ENCODE measurements around the gene PEAR1. TPM values are rescaled to one million over a fixed set of nuclear protein-coding genes. Genes with fewer than 3 reads are reported as not detected.

Gene PEAR1
- total and polyA plus RNA-seq, 2 donors (not counting 1 experiment from before 2014, with no cell fraction given): 0.03 TPM; not detected in 1

DNA sequence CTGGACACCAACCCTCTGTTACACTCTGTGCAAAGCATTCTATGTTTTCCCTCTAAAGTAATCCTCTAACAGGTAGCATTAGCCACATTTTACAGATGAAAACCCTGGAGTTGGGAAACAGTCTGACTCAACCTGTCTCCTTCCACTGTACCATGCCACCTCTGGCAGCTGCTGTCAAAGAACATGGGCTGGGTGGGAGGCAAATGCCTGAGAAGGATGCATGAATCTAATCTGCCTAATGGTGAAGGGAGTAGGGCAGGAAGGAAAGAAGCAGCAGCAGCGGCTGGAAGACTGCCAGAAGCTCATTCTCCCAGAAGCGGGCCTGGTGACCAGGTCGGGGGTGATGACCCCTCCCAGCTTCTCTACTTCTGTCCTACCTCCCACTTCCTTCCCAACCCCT, 48.7 kb downstream of the PEAR1 start:
- WGBS (ENCODE audit: insufficient coverage): 77% methylated on average over 2 of the region's 3 CpGs
- DNase-seq (no peak), ATAC-seq (ENCODE audit: low read depth) (no peak)
- Mint-ChIP-seq H3K27ac (no peak overlapping the region), H3K4me3 (no peak overlapping the region), H3K27me3 (peaks cover 4% of the 10 kb centered on the region), H3K9me3 (ENCODE audit: insufficient read depth) (no peaks in the 10 kb centered on the region), H3K4me1 (no peaks in the 10 kb centered on the region)
- Histone ChIP-seq H3K4me2 (replicated peaks; ENCODE audit: low read depth, low read length, poor library complexity, severe bottlenecking) (no peak overlapping the region), H3K4me1 (ENCODE audit: control insufficient read depth in 2 of 2, insufficient read depth in 2 of 2, low read length in 2 of 2) (no peaks in the 10 kb centered on the region), H3K36me3 (replicated peaks in 1 of 2; ENCODE audit: control extremely low read depth in 1 of 2, control insufficient read depth in 1 of 2, extremely low read depth in 1 of 2, insufficient read depth in 2 of 2, low read length in 1 of 2) (peaks cover 0 to 3% of the 10 kb centered on the region in 2 experiments), H3K27me3 (replicated peaks in 1 of 4; ENCODE audit: control extremely low read depth in 1 of 4, control insufficient read depth in 3 of 4, insufficient read depth in 4 of 4, low read length in 3 of 4) (no peaks in the 10 kb centered on the region), H3K4me3 (ENCODE audit: control extremely low read depth in 1 of 5, extremely low read depth in 1 of 5, insufficient read depth in 1 of 5, low read depth in 2 of 5, low read length in 4 of 5) (no peak overlapping the region), H4K20me1 (ENCODE audit: control insufficient read depth, insufficient read depth, low read length, poor library complexity, severe bottlenecking) (no peaks in the 10 kb centered on the region), H2AFZ (ENCODE audit: insufficient read depth, low read depth, low read length, poor library complexity, severe bottlenecking) (no peak overlapping the region), H3K9ac (ENCODE audit: low read length) (no peak overlapping the region), H3K9me3 (ENCODE audit: control extremely low read depth in 1 of 3, control insufficient read depth in 2 of 3, insufficient read depth in 1 of 3, low read length in 2 of 3) (no peaks in the 10 kb centered on the region), H3K79me2 (ENCODE audit: control insufficient read depth, insufficient read depth, low read length) (no peaks in the 10 kb centered on the region), H3K27ac (ENCODE audit: low read length in 2 of 2) (no peak overlapping the region)
- TF ChIP-seq EZH2 (IDR thresholded peaks at IDR 0.05; ENCODE audit: borderline replicate concordance, insufficient read depth, low read depth, low read length, poor library complexity, severe bottlenecking): no peak
- TF ChIP-seq, protein P1, sequence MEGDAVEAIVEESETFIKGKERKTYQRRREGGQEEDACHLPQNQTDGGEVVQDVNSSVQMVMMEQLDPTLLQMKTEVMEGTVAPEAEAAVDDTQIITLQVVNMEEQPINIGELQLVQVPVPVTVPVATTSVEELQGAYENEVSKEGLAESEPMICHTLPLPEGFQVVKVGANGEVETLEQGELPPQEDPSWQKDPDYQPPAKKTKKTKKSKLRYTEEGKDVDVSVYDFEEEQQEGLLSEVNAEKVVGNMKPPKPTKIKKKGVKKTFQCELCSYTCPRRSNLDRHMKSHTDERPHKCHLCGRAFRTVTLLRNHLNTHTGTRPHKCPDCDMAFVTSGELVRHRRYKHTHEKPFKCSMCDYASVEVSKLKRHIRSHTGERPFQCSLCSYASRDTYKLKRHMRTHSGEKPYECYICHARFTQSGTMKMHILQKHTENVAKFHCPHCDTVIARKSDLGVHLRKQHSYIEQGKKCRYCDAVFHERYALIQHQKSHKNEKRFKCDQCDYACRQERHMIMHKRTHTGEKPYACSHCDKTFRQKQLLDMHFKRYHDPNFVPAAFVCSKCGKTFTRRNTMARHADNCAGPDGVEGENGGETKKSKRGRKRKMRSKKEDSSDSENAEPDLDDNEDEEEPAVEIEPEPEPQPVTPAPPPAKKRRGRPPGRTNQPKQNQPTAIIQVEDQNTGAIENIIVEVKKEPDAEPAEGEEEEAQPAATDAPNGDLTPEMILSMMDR (IDR thresholded peaks at IDR 0.05): no peak
- CTCF ChIA-PET: no interaction called here
- POLR2A ChIA-PET: no interaction called here
- intact Hi-C loops (cut with micrococcal nuclease): no loop called here

DNA sequence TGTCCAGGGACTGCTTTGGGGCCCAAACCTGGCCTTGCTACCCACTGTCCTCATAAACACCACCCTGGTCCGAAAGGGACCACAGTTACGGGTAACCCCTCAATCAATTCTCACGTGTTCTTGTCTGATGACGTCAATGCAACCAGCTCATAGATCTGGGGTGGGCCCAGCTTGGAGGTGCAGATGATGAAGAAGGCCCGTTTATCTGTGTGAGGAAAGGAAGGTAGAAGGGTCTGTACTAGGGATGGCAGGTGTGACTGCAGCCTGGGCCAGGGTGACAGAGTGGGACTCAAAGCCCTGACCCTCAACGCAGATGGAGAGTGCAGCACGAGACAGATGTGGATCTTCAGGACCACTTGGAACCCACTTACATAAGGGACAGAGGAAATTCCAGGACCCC, 49.1 kb downstream of the PEAR1 start:
- Histone ChIP-seq H3K79me2 (ENCODE audit: control insufficient read depth, insufficient read depth, low read length) (no peaks in the 10 kb centered on the region), H3K4me3 (ENCODE audit: control extremely low read depth in 1 of 5, extremely low read depth in 1 of 5, insufficient read depth in 1 of 5, low read depth in 2 of 5, low read length in 4 of 5) (no peak overlapping the region), H3K9me3 (ENCODE audit: control extremely low read depth in 1 of 3, control insufficient read depth in 2 of 3, insufficient read depth in 1 of 3, low read length in 2 of 3) (no peaks in the 10 kb centered on the region), H3K4me1 (ENCODE audit: control insufficient read depth in 2 of 2, insufficient read depth in 2 of 2, low read length in 2 of 2) (no peaks in the 10 kb centered on the region), H3K4me2 (replicated peaks; ENCODE audit: low read depth, low read length, poor library complexity, severe bottlenecking) (no peak overlapping the region), H4K20me1 (ENCODE audit: control insufficient read depth, insufficient read depth, low read length, poor library complexity, severe bottlenecking) (no peaks in the 10 kb centered on the region), H3K36me3 (replicated peaks in 1 of 2; ENCODE audit: control extremely low read depth in 1 of 2, control insufficient read depth in 1 of 2, extremely low read depth in 1 of 2, insufficient read depth in 2 of 2, low read length in 1 of 2) (peaks cover 0 to 3% of the 10 kb centered on the region in 2 experiments), H3K27ac (ENCODE audit: low read length in 2 of 2) (no peak overlapping the region), H3K27me3 (replicated peaks in 1 of 4; ENCODE audit: control extremely low read depth in 1 of 4, control insufficient read depth in 3 of 4, insufficient read depth in 4 of 4, low read length in 3 of 4) (no peaks in the 10 kb centered on the region), H3K9ac (ENCODE audit: low read length) (no peak overlapping the region), H2AFZ (ENCODE audit: insufficient read depth, low read depth, low read length, poor library complexity, severe bottlenecking) (no peak overlapping the region)
- intact Hi-C loops (cut with micrococcal nuclease): no loop called here
- H3K27me3 Mint-ChIP-seq: peaks cover 4% of the 10 kb centered on the region
- H3K4me1 Mint-ChIP-seq: no peaks in the 10 kb centered on the region
- ChIA-PET CTCF (no interaction called here), POLR2A (no interaction called here)
- ATAC-seq (ENCODE audit: low read depth) (no peak), DNase-seq (no peak)
- TF ChIP-seq EZH2 (IDR thresholded peaks at IDR 0.05; ENCODE audit: borderline replicate concordance, insufficient read depth, low read depth, low read length, poor library complexity, severe bottlenecking): no peak
- TF ChIP-seq, protein P1 (IDR thresholded peaks at IDR 0.05): no peak
- H3K27ac Mint-ChIP-seq: no peak overlapping the region
- H3K9me3 Mint-ChIP-seq (ENCODE audit: insufficient read depth): no peaks in the 10 kb centered on the region
- WGBS (ENCODE audit: insufficient coverage): 80% methylated on average over 1 of the region's 7 CpGs
- H3K4me3 Mint-ChIP-seq: no peak overlapping the region

All from B cell (primary cell).